Tibial nerve (tissue), 4 donors: Measurements from ENCODE around the gene REPIN1. TPM values are rescaled to one million over a fixed set of nuclear protein-coding genes. Genes with fewer than 3 reads are reported as not detected.

ENCODE experiments used
- DNase-seq, 2 donors: peaks; one replicate each; pipeline ENCODE4 v3.0.0-alpha.2; 2019; ENCODE audit warnings: low spot score in 2 of 2
- H3K27ac ChIP-seq, 4 donors: fragments of 200-600 bp; sonication (generic) in 3 of 4; one replicate each; pipeline ENCODE4 v1.5.1; 2017 to 2019; ENCODE audit warnings: mild to moderate bottlenecking in 1 of 4
- H3K27me3 ChIP-seq, 2 donors: fragments of 200-600 bp; sonication (generic) in 1 of 2; one replicate each; pipeline versions ENCODE4 v1.5.1 to v1.6.0; 2017 to 2019
- H3K36me3 ChIP-seq, 3 donors: fragments of 200-600 bp; sonication (generic); one replicate each; pipeline ENCODE4 v1.5.1; 2018 to 2019
- H3K4me1 ChIP-seq, 4 donors: fragments of 200-600 bp; sonication (generic) in 3 of 4; one replicate each; pipeline ENCODE4 v1.5.1; 2017 to 2019
- H3K4me3 ChIP-seq, 4 donors: fragments of 200-600 bp; sonication (generic) in 3 of 4; one replicate each; pipeline ENCODE4 v1.5.1; 2017 to 2019; ENCODE audit warnings: mild to moderate bottlenecking in 1 of 4, moderate library complexity in 1 of 4
- H3K9me3 ChIP-seq, 4 donors: fragments of 200-600 bp; sonication (generic) in 3 of 4; one replicate each; pipeline ENCODE4 v1.5.1; 2017 to 2019
- EP300 ChIP-seq, 2 donors: sonication (generic); formaldehyde crosslinking; IDR thresholded peaks; one replicate each; pipeline ENCODE4 v1.6.1; 2017; ENCODE audit warnings: antibody characterized with exemption in 2 of 2, mild to moderate bottlenecking in 1 of 2
- POLR2A ChIP-seq, 2 donors: fragments of 450-650 bp; IDR thresholded peaks; one replicate each; pipeline ENCODE4 v1.6.1; 2017; ENCODE audit warnings: antibody characterized with exemption in 2 of 2, mild to moderate bottlenecking in 2 of 2, moderate library complexity in 2 of 2
- WGBS, 2 donors: methylation state at CpG; one replicate each; pipeline ENCODE4 v1.1.5; 2018; 5-methylcytosine and 5-hydroxymethylcytosine counted together
- total RNA-seq, 4 donors: library from RNA; depleted of rRNA; stranded (reverse); fragments of >200 nt; gene quantifications; one replicate each; pipeline ENCODE4 v1.1.0, GENCODE V29; 2016
- TF ChIP-seq, protein P1 (sequence below), 5 experiments: fragments of 200-600 bp in 3 of 5; fragments of 450-650 bp in 2 of 5; sonication (generic) in 3 of 5; IDR thresholded peaks; one replicate each; pipeline ENCODE4 v1.5.1; 2016 to 2019; ENCODE audit warnings: antibody characterized with exemption in 5 of 5, mild to moderate bottlenecking in 3 of 5, moderate library complexity in 2 of 5

The REPIN1 gene
- total RNA-seq, 4 donors from 2014 or later, result 65.8 to 70.2 (median 68.3) TPM

DNA sequence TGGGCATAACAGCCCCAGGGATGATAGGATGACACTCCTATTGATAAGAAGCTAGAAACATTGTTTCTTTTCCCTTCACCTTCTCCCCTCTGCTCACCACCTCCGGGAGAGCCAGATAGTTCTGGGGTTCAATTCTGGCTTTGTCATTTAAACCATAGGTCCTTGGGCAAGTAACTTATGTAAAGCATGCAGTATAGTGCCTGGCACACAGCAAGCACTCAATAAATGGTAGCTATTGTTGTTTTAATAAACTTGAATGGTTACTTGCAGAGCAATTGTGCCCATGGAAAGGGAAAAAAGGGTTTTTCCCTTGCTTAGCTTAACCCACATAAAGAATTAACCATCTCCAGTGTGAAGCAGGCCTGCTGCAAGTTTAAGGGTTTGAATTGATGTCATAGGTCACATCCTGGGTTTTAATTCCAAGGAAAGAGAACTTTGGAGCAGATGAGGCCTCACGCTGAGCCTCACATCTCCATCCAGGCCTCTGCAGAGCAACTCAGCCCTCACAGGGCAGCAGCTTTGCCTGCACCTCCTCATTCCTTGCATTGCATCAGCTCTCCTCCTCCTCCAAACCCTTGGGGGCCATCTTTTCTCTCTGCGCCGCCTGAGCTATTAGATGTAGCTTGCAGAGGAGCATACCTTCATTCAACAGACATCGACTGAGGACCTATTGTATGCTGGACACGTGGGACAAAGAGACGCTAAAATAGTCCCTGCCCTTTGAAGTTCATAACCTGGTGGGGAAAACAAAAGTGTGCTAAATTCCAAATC, 33.4 kb downstream of the REPIN1 start:
- H3K4me1 ChIP-seq, result peaks cover 0 to 49% (median 16%) of the 10 kb centered on the region in 4 donors
- no peaks in the 10 kb centered on the region for H3K27me3 ChIP-seq
- no peak overlapping the region for H3K4me3 ChIP-seq
- DNase-seq, result no peak
- 53 to 61% methylated on average over 7 of the region's 7 CpGs for WGBS, 2 donors
- TF ChIP-seq, protein P1, sequence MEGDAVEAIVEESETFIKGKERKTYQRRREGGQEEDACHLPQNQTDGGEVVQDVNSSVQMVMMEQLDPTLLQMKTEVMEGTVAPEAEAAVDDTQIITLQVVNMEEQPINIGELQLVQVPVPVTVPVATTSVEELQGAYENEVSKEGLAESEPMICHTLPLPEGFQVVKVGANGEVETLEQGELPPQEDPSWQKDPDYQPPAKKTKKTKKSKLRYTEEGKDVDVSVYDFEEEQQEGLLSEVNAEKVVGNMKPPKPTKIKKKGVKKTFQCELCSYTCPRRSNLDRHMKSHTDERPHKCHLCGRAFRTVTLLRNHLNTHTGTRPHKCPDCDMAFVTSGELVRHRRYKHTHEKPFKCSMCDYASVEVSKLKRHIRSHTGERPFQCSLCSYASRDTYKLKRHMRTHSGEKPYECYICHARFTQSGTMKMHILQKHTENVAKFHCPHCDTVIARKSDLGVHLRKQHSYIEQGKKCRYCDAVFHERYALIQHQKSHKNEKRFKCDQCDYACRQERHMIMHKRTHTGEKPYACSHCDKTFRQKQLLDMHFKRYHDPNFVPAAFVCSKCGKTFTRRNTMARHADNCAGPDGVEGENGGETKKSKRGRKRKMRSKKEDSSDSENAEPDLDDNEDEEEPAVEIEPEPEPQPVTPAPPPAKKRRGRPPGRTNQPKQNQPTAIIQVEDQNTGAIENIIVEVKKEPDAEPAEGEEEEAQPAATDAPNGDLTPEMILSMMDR (IDR thresholded peaks at IDR 0.05), result no peak
- TF ChIP-seq EP300 (IDR thresholded peaks at IDR 0.05) (no peak), POLR2A (IDR thresholded peaks at IDR 0.05) (no peak)
- H3K9me3 ChIP-seq, result no peaks in the 10 kb centered on the region
- H3K36me3 ChIP-seq, result peaks cover 0 to 23% (median 5%) of the 10 kb centered on the region in 3 donors
- H3K27ac ChIP-seq, result no peak overlapping the region

DNA sequence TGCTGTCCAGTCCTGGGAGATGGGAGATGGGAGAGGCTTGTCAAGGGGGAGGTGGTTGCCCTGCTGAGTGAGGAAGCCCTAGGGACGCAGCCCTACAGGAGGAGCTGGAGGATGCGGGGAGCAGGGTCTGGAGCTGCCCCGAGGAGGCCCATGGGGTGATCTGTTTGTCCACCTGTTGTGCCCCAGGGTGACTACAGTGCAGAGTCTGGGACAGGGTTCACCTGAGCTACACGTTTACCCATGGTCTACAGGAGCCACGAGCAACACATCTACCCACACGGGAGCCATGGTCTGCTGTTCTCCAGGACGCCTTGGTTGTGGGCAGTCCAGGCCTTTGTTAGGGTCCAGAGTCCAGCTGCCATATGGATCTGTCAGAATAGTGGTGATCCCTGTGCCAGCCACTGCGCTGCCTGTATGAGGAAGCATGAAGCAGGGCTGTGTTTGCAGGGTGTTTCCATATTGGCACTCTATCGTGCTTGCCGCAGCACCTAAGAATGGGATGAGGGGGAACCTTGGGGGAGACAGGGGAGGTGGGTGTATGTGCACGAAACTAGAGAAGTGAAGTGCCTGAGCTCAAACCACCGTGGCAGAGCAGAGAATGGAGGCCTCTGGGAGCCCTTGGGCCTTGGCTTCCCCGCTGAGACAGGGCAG, 34.2 kb downstream of the REPIN1 start:
- WGBS, 2 donors, result 81 to 89% methylated on average over 12 of the region's 13 CpGs

DNA sequence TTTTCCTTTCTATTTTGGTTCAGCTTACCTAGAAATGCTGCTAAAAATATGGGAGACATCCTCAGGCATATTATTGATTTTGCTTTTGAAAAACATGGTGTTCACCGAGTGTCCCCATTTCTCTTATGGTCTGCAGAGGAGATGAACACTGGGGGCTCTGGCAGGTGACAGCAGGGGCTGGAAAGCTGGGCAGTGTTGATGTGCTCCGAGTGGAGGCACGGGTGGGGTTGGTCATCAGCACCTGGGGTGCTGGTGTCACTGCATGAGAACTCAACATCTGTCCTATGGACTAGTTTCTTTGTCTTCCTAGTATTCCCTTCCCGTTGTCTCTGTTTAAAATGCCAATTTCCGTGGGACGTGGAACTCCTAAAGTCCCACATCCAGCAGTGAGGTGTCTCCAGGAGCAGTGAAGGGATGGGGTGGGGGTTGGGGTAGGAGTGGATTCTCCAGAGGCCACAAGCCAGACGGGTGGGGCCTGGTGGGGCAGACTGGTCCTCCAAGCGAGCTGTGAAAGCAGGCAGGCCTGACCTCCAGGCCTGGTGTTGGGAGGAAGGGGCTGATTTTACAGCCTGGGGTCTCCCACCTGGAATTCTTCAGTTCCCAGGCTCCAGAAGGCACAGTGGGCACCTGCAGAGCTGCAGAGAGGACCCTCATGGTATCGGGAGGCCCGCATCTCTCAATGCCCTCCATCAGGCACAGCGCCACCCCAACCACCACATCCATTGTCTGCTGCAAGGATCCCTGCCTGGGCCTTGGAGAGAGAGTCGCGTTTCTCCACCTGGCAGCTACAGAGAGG, 35.0 kb downstream of the REPIN1 start:
- no peaks in the 10 kb centered on the region for H3K9me3 ChIP-seq
- peak overlapping the region in 3 of 4 donors; percentile 98 to 99 (median 98) for H3K27ac ChIP-seq
- no peaks in the 10 kb centered on the region for H3K27me3 ChIP-seq
- TF ChIP-seq, protein P1 (IDR thresholded peaks at IDR 0.05), result no peak
- no peak for TF ChIP-seq POLR2A (IDR thresholded peaks at IDR 0.05)
- TF ChIP-seq EP300 (IDR thresholded peaks at IDR 0.05), result no peak
- no peak overlapping the region for H3K4me3 ChIP-seq
- 77 to 84% methylated on average over 13 of the region's 13 CpGs for WGBS, 2 donors
- no peak for DNase-seq
- peaks cover 0 to 50% (median 18%) of the 10 kb centered on the region in 4 donors for H3K4me1 ChIP-seq
- H3K36me3 ChIP-seq, result peaks cover 0 to 22% (median 0%) of the 10 kb centered on the region in 3 donors

More for the DNA sequence above, 34.2 kb downstream of the REPIN1 start:
- H3K27ac ChIP-seq, result no peak overlapping the region
- H3K27me3 ChIP-seq, result no peaks in the 10 kb centered on the region
- TF ChIP-seq EP300 (IDR thresholded peaks at IDR 0.05) (no peak), POLR2A (IDR thresholded peaks at IDR 0.05) (no peak)
- TF ChIP-seq, protein P1 (IDR thresholded peaks at IDR 0.05), result no peak
- H3K36me3 ChIP-seq, result peaks cover 0 to 22% (median 3%) of the 10 kb centered on the region in 3 donors
- no peak overlapping the region for H3K4me3 ChIP-seq
- no peaks in the 10 kb centered on the region for H3K9me3 ChIP-seq
- H3K4me1 ChIP-seq, result peaks cover 0 to 53% (median 18%) of the 10 kb centered on the region in 4 donors
- DNase-seq, result no peak

DNA sequence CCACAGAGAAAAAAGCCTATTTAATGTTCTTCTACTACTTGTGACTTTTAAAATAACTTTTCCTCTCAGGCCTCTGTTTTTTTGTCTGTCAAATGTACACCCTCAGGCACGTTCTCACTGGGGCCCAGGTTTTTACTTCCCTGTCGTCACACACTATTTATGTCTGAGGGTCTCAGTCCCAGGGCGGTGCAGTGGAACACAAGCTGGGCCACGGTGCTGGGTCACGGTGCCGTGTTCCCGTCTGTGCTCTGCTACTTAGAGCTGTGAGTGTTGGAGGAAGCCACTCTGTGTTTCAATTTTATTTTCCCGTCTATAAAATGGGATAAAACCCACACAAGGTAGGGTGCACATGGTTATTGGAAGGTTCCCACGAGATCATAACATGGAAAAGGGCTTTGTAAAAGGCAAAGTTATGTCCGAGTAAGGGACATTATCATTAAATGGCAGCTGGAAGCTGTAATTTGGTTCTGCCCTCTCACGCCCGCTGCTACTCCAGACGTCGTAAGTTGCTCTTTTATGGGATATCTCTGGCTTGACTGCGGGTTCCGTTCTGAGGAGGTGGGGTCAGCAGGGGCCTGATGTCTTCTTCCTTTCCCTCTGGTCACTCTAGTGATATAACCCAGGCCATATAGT, 35.7 kb downstream of the REPIN1 start:
- WGBS, 2 donors, result 22 to 28% methylated on average over 16 of the region's 16 CpGs
- peak overlapping the region; percentile 71 to 93 (median 86) for H3K4me3 ChIP-seq
- H3K27ac ChIP-seq, result peak overlapping the region; percentile 93 to 99 (median 98)
- no peaks in the 10 kb centered on the region for H3K27me3 ChIP-seq
- H3K4me1 ChIP-seq, result peaks cover 0 to 43% (median 18%) of the 10 kb centered on the region in 4 donors
- TF ChIP-seq, protein P1 (IDR thresholded peaks at IDR 0.05), result no peak
- no peak for TF ChIP-seq EP300 (IDR thresholded peaks at IDR 0.05)
- no peak for DNase-seq
- H3K9me3 ChIP-seq, result no peaks in the 10 kb centered on the region
- peaks cover 0 to 17% (median 0%) of the 10 kb centered on the region in 3 donors for H3K36me3 ChIP-seq
